GM23338 (cell line): Measurements from ENCODE around the gene ATP10A. TPM values are rescaled to one million over a fixed set of nuclear protein-coding genes. Genes with fewer than 3 reads are reported as not detected.
A peak's percentile ranks its signal among the peaks of the same experiment; 100 is the strongest.

ENCODE experiments used
- ATAC-seq: fragments of 200-7000 bp; cut with Tn5 transposase; 3 replicates; pipeline ENCODE4 v1.9.1; 2020
- DNase-seq: peaks from one replicate; pipeline ENCODE4 v3.0.0-alpha.2; 2015; ENCODE audit warnings: low spot score
- H2AFZ ChIP-seq: fragments of 200-600 bp; sonication (generic); 2 replicates; pipeline ENCODE4 v1.8.0; 2016; ENCODE audit warnings: antibody characterized with exemption, mild to moderate bottlenecking, moderate library complexity
- H3F3A ChIP-seq: fragments of 200-600 bp; sonication (generic); replicated peaks from 2 replicates; pipeline ENCODE4 v1.8.0; 2017; ENCODE audit warnings: antibody characterized with exemption, mixed run types, low read depth
- H3K27ac ChIP-seq: fragments of 200-600 bp; sonication (generic); 2 replicates; pipeline ENCODE4 v1.6.1; 2016; ENCODE audit warnings: low read depth
- H3K27me3 ChIP-seq: fragments of 200-600 bp; sonication (generic); 2 replicates; pipeline ENCODE4 v1.8.0; 2016; ENCODE audit warnings: mild to moderate bottlenecking, mixed run types, moderate library complexity; ENCODE audit not compliant: insufficient read depth
- H3K36me3 ChIP-seq: fragments of 200-600 bp; sonication (generic); 2 replicates; pipeline ENCODE4 v1.8.0; 2016; ENCODE audit warnings: mild to moderate bottlenecking; ENCODE audit not compliant: insufficient read depth
- H3K4me1 ChIP-seq: fragments of 200-600 bp; sonication (generic); 2 replicates; pipeline ENCODE4 v1.8.0; 2016; ENCODE audit warnings: mild to moderate bottlenecking, moderate library complexity; ENCODE audit not compliant: insufficient read depth
- H3K4me2 ChIP-seq: fragments of 200-600 bp; sonication (generic); 2 replicates; pipeline ENCODE4 v1.7.1; 2017; ENCODE audit warnings: mixed run types
- H3K4me3 ChIP-seq: fragments of 200-600 bp; sonication (generic); 2 replicates; pipeline ENCODE4 v1.6.1; 2016; ENCODE audit warnings: mixed run types
- H3K79me2 ChIP-seq: fragments of 200-600 bp; sonication (generic); replicated peaks from 2 replicates; pipeline ENCODE4 v1.8.0; 2017; ENCODE audit warnings: mild to moderate bottlenecking; ENCODE audit not compliant: insufficient read depth
- H3K9me2 ChIP-seq: fragments of 200-600 bp; sonication (generic); 2 replicates; pipeline ENCODE4 v1.8.0; 2017; ENCODE audit not compliant: insufficient read depth
- H4K20me1 ChIP-seq: fragments of 200-600 bp; sonication (generic); replicated peaks from 2 replicates; pipeline ENCODE4 v1.8.0; 2017; ENCODE audit warnings: mild to moderate bottlenecking; ENCODE audit not compliant: insufficient read depth
- H3K27ac Mint-ChIP-seq: 2 replicates; pipeline ENCODE4 v1.8.0; 2020; ENCODE audit warnings: inconsistent platforms, mild to moderate bottlenecking, moderate library complexity, mixed read lengths
- H3K27me3 Mint-ChIP-seq: 3 replicates; pipeline ENCODE4 v1.8.0; 2022; ENCODE audit warnings: low read depth, mild to moderate bottlenecking, moderate library complexity, mixed read lengths, inconsistent platforms; ENCODE audit not compliant: insufficient read depth, poor library complexity
- H3K36me3 Mint-ChIP-seq: 3 replicates; pipeline ENCODE4 v1.8.0; 2021; ENCODE audit warnings: low read depth, mild to moderate bottlenecking, inconsistent platforms, moderate library complexity, mixed read lengths
- H3K4me1 Mint-ChIP-seq: 3 replicates; pipeline ENCODE4 v1.8.0; 2020; ENCODE audit warnings: mild to moderate bottlenecking, inconsistent platforms, mixed read lengths
- H3K4me3 Mint-ChIP-seq: 3 replicates; pipeline ENCODE4 v1.8.0; 2021; ENCODE audit warnings: moderate library complexity, mild to moderate bottlenecking, inconsistent platforms, mixed read lengths
- H3K9me3 Mint-ChIP-seq: 3 replicates; pipeline ENCODE4 v1.8.0; 2020; ENCODE audit warnings: moderate library complexity, mild to moderate bottlenecking, inconsistent platforms, mixed read lengths
- CREB1 ChIP-seq: fragments of 250-450 bp; sonication (Bioruptor Pico); IDR thresholded peaks from 2 replicates; pipeline ENCODE4 v1.5.0; 2020; ENCODE audit warnings: low read depth, mild to moderate bottlenecking, moderate library complexity
- ETS1 ChIP-seq: IDR thresholded peaks from 2 replicates; pipeline ENCODE4 v1.6.1; 2016; ENCODE audit warnings: antibody characterized with exemption
- NANOG ChIP-seq: IDR thresholded peaks from 2 replicates; pipeline ENCODE4 v1.6.1; 2016; ENCODE audit warnings: antibody characterized with exemption, borderline replicate concordance
- POLR2AphosphoS5 ChIP-seq: IDR thresholded peaks from 2 replicates; pipeline ENCODE4 v1.6.1; 2016; ENCODE audit warnings: antibody characterized with exemption, low read depth
- STAT1 ChIP-seq: IDR thresholded peaks from one replicate; pipeline ENCODE4 v1.6.1; 2016; ENCODE audit warnings: antibody characterized with exemption; ENCODE audit not compliant: unreplicated experiment
- ZNF114 ChIP-seq: fragments of 250-450 bp; sonication (Bioruptor Pico); IDR thresholded peaks from 2 replicates; pipeline ENCODE4 v1.5.0; 2020; ENCODE audit warnings: mild to moderate bottlenecking, moderate library complexity
- ZNF462 ChIP-seq: fragments of 250-450 bp; sonication (Bioruptor Pico); IDR thresholded peaks from 2 replicates; pipeline ENCODE4 v1.5.0; 2020; ENCODE audit warnings: mild to moderate bottlenecking, moderate library complexity
- polyA plus RNA-seq: library from polyadenylated mRNA; unstranded; fragments of >200 nt; fragmentation: Nextera tagmentation; extraction: Ambion mirVana; gene quantifications from 2 replicates; pipeline ENCODE4 v1.2.1, GENCODE V29; 2016
- total RNA-seq: library from RNA; depleted of rRNA; stranded (reverse); fragments of >200 nt; shearing (Covaris generic); gene quantifications from 2 replicates; pipeline ENCODE4 v1.2.3, GENCODE V29; 2014

Gene ATP10A
- total and polyA plus RNA-seq, 2 experiments from 2014 or later: 0.36 to 5.6 TPM

- TF ChIP-seq CREB1 (CRISPR knock-in tag): no peak
- TF ChIP-seq POLR2AphosphoS5: no peak
- TF ChIP-seq ZNF462 (CRISPR knock-in tag): no peak
- no peak for TF ChIP-seq NANOG
- TF ChIP-seq ZNF114 (CRISPR knock-in tag): no peak
- TF ChIP-seq ETS1: no peak
These were observed 204.6 kb downstream of the ATP10A start (continued) for GRCh38 chr15:25658560-25658959.

GRCh38 chr15:25655207-25655948 is 207.7 kb downstream of the ATP10A start:
- Histone ChIP-seq H3F3A (no peaks in the 10 kb centered on the region), H3K4me3 (peak overlapping the region; percentile 18), H2AFZ (no peak overlapping the region; the same call in 1 of the 2 replicates), H3K27ac (no peak overlapping the region), H4K20me1 (no peaks in the 10 kb centered on the region), H3K9me2 (no peaks in the 10 kb centered on the region; the same call in 1 of the 2 replicates), H3K79me2 (no peaks in the 10 kb centered on the region), H3K36me3 (no peaks in the 10 kb centered on the region), H3K4me1 (peaks cover 20% of the 10 kb centered on the region), H3K4me2 (peak overlapping the region; percentile 74), H3K27me3 (peaks cover 6% of the 10 kb centered on the region; the same call in 1 of the 2 replicates)
- H3K4me3 Mint-ChIP-seq: peak overlapping the region; percentile 10; the same call in 1 of the 3 replicates
- peaks cover 13% of the 10 kb centered on the region for H3K27me3 Mint-ChIP-seq
- DNase-seq (peak; percentile 26), ATAC-seq (peak; percentile 69)
- H3K27ac Mint-ChIP-seq: no peak overlapping the region
- peaks cover 33% of the 10 kb centered on the region for H3K4me1 Mint-ChIP-seq
- peaks cover 4% of the 10 kb centered on the region for H3K9me3 Mint-ChIP-seq
- peaks cover 3% of the 10 kb centered on the region for H3K36me3 Mint-ChIP-seq
- TF ChIP-seq STAT1 (no peak), ZNF462 (CRISPR knock-in tag) (no peak), NANOG (no peak)
